Bronchial epithelial cell (primary cell): ENCODE measurements around the gene TTC27. TPM values are rescaled to one million over a fixed set of nuclear protein-coding genes. Genes with fewer than 3 reads are reported as not detected.

ENCODE experiments used
- DNase-seq: peaks from one replicate; pipeline ENCODE4 v3.0.0-alpha.2; 2010; ENCODE audit warnings: low read depth
- FAIRE-seq: peaks from 2 replicates; lab custom pipeline; 2011; peaks lifted over from hg19 to GRCh38; lab: Jason Lieb, UNC
- H3K27me3 ChIP-seq: 2 replicates; pipeline ENCODE4 v1.5.1; 2011; ENCODE audit warnings: low read length; ENCODE audit not compliant: control insufficient read depth, insufficient read depth
- H3K36me3 ChIP-seq: 2 replicates; pipeline ENCODE4 v1.5.1; 2011; ENCODE audit warnings: low read length; ENCODE audit not compliant: control insufficient read depth, insufficient read depth
- H3K4me3 ChIP-seq: 2 replicates; pipeline ENCODE4 v1.5.1; 2011; ENCODE audit warnings: mild to moderate bottlenecking, low read depth, low read length, control low read depth
- CTCF ChIP-seq: IDR thresholded peaks from 2 replicates; pipeline ENCODE4 v1.5.1; 2011; ENCODE audit warnings: mild to moderate bottlenecking, moderate library complexity, low read length, control low read depth, inconsistent platforms; ENCODE audit not compliant: insufficient read depth, severe bottlenecking
- total RNA-seq: library from RNA; depleted of rRNA; stranded (reverse); fragments of >200 nt; gene quantifications from 2 replicates; pipeline ENCODE4 v1.2.1, GENCODE V29; 2014

TTC27 gene
- total RNA-seq, 1 donor from 2014 or later: 25.3 TPM

GRCh38 chr2:32614084-32614483 lies 13.8 kb upstream of the TTC27 start:
- FAIRE-seq (no peak), DNase-seq (no peak)
- no peak for TF ChIP-seq CTCF
- no peak overlapping the region for H3K4me3 ChIP-seq
- H3K36me3 ChIP-seq: peaks cover 6% of the 10 kb centered on the region
- H3K27me3 ChIP-seq: no peaks in the 10 kb centered on the region

GRCh38 chr2:32617599-32618189 lies 10.2 kb upstream of the TTC27 start:
- FAIRE-seq (no peak), DNase-seq (no peak)
- Histone ChIP-seq H3K36me3 (peaks cover 6% of the 10 kb centered on the region), H3K4me3 (no peak overlapping the region), H3K27me3 (no peaks in the 10 kb centered on the region)
- TF ChIP-seq CTCF: no peak

- Histone ChIP-seq H3K36me3 (no peaks in the 10 kb centered on the region), H3K4me3 (no peak overlapping the region), H3K27me3 (no peaks in the 10 kb centered on the region)
- FAIRE-seq (no peak), DNase-seq (no peak)
- TF ChIP-seq CTCF: no peak
These were observed 5.1 kb upstream of the TTC27 start for GRCh38 chr2:32622570-32623310.

- Histone ChIP-seq H3K4me3 (no peak overlapping the region), H3K27me3 (no peaks in the 10 kb centered on the region), H3K36me3 (no peaks in the 10 kb centered on the region)
- no peak for DNase-seq
- FAIRE-seq: no peak
- TF ChIP-seq CTCF: no peak
These were observed 4.5 kb upstream of the TTC27 start for GRCh38 chr2:32623311-32623706.

GRCh38 chr2:32624812-32625211 lies 3.0 kb upstream of the TTC27 start:
- Histone ChIP-seq H3K4me3 (no peak overlapping the region), H3K36me3 (no peaks in the 10 kb centered on the region), H3K27me3 (no peaks in the 10 kb centered on the region)
- DNase-seq (no peak), FAIRE-seq (no peak)
- no peak for TF ChIP-seq CTCF
